Gastroesophageal sphincter (tissue), 3 donors: ENCODE measurements around the gene GMEB2.

ENCODE experiments used
- CTCF ChIP-seq, 4 experiments: fragments of 200-600 bp in 2 of 4; fragments of 450-650 bp in 2 of 4; sonication (generic) in 1 of 4; IDR thresholded peaks; one replicate each; pipeline ENCODE4 v1.5.1; 2017 to 2019; ENCODE audit warnings: antibody characterized with exemption in 4 of 4, mild to moderate bottlenecking in 2 of 4, moderate library complexity in 2 of 4
- EP300 ChIP-seq: sonication (generic); formaldehyde crosslinking; IDR thresholded peaks from one replicate; pipeline ENCODE4 v1.6.1; 2017; ENCODE audit warnings: antibody characterized with exemption, mild to moderate bottlenecking

GRCh38 chr20:63672666-63673065, 45.8 kb upstream of the GMEB2 start:
- TF ChIP-seq CTCF (IDR thresholded peaks at IDR 0.05) (no peak), EP300 (no peak)
